Loucy (cell line): ENCODE data around the gene CYSTM1.

Source experiments
- H2AFZ ChIP-seq: fragments of 200-600 bp; sonication (generic); 2 replicates; pipeline ENCODE4 v1.6.0; 2016; ENCODE audit warnings: antibody characterized with exemption, mild to moderate bottlenecking, low read length, moderate library complexity
- H3F3A ChIP-seq: fragments of 200-600 bp; 2 replicates; pipeline ENCODE4 v1.6.0; 2016; ENCODE audit warnings: antibody characterized with exemption, low read depth, mild to moderate bottlenecking
- H3K27me3 ChIP-seq: fragments of 200-600 bp; sonication (generic); 2 replicates; pipeline ENCODE4 v1.6.1; 2014; ENCODE audit warnings: low read length, mild to moderate bottlenecking; ENCODE audit not compliant: insufficient read depth, poor library complexity, severe bottlenecking
- H3K36me3 ChIP-seq: fragments of 200-600 bp; sonication (generic); 2 replicates; pipeline ENCODE4 v1.6.1; 2016; ENCODE audit warnings: low read length; ENCODE audit not compliant: insufficient read depth
- H3K4me1 ChIP-seq: fragments of 200-600 bp; sonication (generic); 2 replicates; pipeline ENCODE4 v1.5.1; 2014; ENCODE audit warnings: low read length, mild to moderate bottlenecking; ENCODE audit not compliant: insufficient read depth, poor library complexity, severe bottlenecking
- H3K4me2 ChIP-seq: fragments of 200-600 bp; sonication (generic); 2 replicates; pipeline ENCODE4 v1.6.0; 2014; ENCODE audit warnings: antibody characterized with exemption, low read length, low read depth, mild to moderate bottlenecking; ENCODE audit not compliant: poor library complexity, severe bottlenecking
- H3K4me3 ChIP-seq: fragments of 200-600 bp; sonication (generic); 2 replicates; pipeline ENCODE4 v1.5.1; 2014; ENCODE audit warnings: low read length, mild to moderate bottlenecking, mixed read lengths; ENCODE audit not compliant: poor library complexity, severe bottlenecking
- H3K79me2 ChIP-seq: fragments of 200-600 bp; sonication (generic); 2 replicates; pipeline ENCODE4 v1.6.1; 2014; ENCODE audit warnings: low read length; ENCODE audit not compliant: insufficient read depth
- H3K9ac ChIP-seq: fragments of 200-600 bp; sonication (generic); 2 replicates; pipeline ENCODE4 v1.6.0; 2014; ENCODE audit warnings: mild to moderate bottlenecking, low read depth, low read length, moderate library complexity; ENCODE audit not compliant: poor library complexity, severe bottlenecking
- H3K9me2 ChIP-seq: fragments of 200-600 bp; sonication (generic); replicated peaks from 2 replicates; pipeline ENCODE4 v1.6.1; 2016; ENCODE audit warnings: low read depth, low read length, mixed read lengths
- H3K9me3 ChIP-seq: fragments of 200-600 bp; sonication (generic); 2 replicates; pipeline ENCODE4 v1.6.1; 2014; ENCODE audit warnings: mild to moderate bottlenecking, antibody characterized with exemption, low read length, low read depth; ENCODE audit not compliant: insufficient read depth
- H4K20me1 ChIP-seq: fragments of 200-600 bp; sonication (generic); 2 replicates; pipeline ENCODE4 v1.6.0; 2014; ENCODE audit warnings: antibody characterized with exemption, low read length, mild to moderate bottlenecking; ENCODE audit not compliant: insufficient read depth, poor library complexity, severe bottlenecking
- EZH2phosphoT487 ChIP-seq: fragments of 200-600 bp; IDR thresholded peaks from 2 replicates; pipeline ENCODE4 v1.6.1; 2018; ENCODE audit warnings: antibody characterized with exemption, mild to moderate bottlenecking, moderate library complexity, borderline replicate concordance
- TF ChIP-seq, protein P1 (sequence below): fragments of 200-600 bp; sonication (generic); conservative IDR thresholded peaks from 2 replicates; pipeline ENCODE4 v1.5.1; 2014; ENCODE audit warnings: mild to moderate bottlenecking, antibody characterized with exemption, low read length

Gene CYSTM1

DNA sequence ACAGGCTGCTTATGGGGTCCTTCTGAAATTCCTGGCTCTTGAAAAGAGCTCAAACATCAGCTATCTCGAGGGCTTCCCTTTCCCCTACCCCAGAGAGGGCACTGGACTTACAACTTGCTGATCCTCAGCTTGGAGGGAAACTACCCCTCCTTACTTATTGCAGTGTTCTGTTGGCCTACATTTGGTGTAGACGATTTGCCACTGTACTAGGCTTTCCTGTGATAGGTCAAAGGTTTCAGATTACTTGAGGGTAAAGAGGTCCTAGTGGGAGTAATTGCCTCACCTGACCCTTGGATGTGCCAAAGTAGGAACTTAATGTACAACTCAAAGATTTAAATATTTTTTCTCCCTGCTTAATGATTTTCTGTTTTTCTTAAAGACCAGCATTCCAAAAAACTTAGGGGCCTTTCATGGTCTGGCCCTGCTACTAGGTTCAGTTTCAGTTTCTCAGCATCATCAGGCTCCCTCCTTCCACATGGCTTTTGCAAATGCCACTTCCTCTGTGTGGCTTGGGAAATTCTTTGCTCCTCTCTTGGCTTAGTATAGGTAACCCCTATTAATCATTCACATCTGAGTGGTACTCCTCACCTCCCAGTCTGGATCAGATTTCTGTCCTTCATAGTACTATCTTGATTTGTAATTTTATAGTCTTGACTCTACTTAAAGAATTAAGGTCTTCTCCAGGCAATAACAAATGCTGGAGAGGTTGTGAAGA is 32.4 kb downstream of the CYSTM1 start:
- Histone ChIP-seq H3K4me2 (no peak overlapping the region), H3K9me3 (no peaks in the 10 kb centered on the region), H3K4me1 (no peaks in the 10 kb centered on the region), H4K20me1 (no peaks in the 10 kb centered on the region), H3F3A (no peaks in the 10 kb centered on the region), H3K36me3 (no peaks in the 10 kb centered on the region), H3K4me3 (no peak overlapping the region), H3K9ac (no peak overlapping the region), H3K79me2 (no peaks in the 10 kb centered on the region), H2AFZ (no peak overlapping the region), H3K9me2 (no peaks in the 10 kb centered on the region), H3K27me3 (no peaks in the 10 kb centered on the region)
- TF ChIP-seq, protein P1, sequence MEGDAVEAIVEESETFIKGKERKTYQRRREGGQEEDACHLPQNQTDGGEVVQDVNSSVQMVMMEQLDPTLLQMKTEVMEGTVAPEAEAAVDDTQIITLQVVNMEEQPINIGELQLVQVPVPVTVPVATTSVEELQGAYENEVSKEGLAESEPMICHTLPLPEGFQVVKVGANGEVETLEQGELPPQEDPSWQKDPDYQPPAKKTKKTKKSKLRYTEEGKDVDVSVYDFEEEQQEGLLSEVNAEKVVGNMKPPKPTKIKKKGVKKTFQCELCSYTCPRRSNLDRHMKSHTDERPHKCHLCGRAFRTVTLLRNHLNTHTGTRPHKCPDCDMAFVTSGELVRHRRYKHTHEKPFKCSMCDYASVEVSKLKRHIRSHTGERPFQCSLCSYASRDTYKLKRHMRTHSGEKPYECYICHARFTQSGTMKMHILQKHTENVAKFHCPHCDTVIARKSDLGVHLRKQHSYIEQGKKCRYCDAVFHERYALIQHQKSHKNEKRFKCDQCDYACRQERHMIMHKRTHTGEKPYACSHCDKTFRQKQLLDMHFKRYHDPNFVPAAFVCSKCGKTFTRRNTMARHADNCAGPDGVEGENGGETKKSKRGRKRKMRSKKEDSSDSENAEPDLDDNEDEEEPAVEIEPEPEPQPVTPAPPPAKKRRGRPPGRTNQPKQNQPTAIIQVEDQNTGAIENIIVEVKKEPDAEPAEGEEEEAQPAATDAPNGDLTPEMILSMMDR, result no peak
- TF ChIP-seq EZH2phosphoT487, result no peak

DNA sequence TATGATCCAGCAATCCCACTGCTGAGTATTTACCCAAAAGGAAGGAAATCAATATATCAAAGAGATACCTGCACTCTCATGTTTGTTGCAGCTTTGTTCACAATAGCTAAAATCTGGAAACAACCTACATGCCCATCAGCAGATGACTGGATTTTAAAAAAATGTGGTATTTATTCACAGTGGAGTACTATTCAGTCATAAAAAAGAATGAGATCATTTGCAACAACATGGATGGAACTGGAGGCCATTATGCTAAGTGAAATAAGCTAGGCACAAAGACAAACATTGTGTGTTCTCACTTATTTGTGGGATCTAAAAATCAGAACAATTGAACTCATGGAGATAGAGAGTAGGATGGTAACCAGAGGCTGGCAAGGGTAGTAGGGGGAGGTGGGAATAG is 33.1 kb downstream of the CYSTM1 start:
- Histone ChIP-seq H3K4me2 (no peak overlapping the region), H3K79me2 (no peaks in the 10 kb centered on the region), H3F3A (no peaks in the 10 kb centered on the region), H4K20me1 (no peaks in the 10 kb centered on the region), H3K4me3 (no peak overlapping the region), H3K9me2 (no peaks in the 10 kb centered on the region), H3K27me3 (no peaks in the 10 kb centered on the region), H3K9ac (no peak overlapping the region), H3K9me3 (no peaks in the 10 kb centered on the region), H2AFZ (no peak overlapping the region), H3K36me3 (no peaks in the 10 kb centered on the region), H3K4me1 (no peaks in the 10 kb centered on the region)
- no peak for TF ChIP-seq EZH2phosphoT487
- TF ChIP-seq, protein P1, result no peak

GRCh38 chr5:140213370-140213983 is 38.5 kb downstream of the CYSTM1 start:
- Histone ChIP-seq H3K79me2 (no peaks in the 10 kb centered on the region), H2AFZ (no peak overlapping the region), H3K36me3 (no peaks in the 10 kb centered on the region), H3F3A (no peaks in the 10 kb centered on the region), H3K9ac (no peak overlapping the region), H4K20me1 (no peaks in the 10 kb centered on the region), H3K27me3 (no peaks in the 10 kb centered on the region), H3K4me2 (no peak overlapping the region), H3K4me1 (peaks cover 12% of the 10 kb centered on the region), H3K9me3 (no peaks in the 10 kb centered on the region), H3K4me3 (no peak overlapping the region), H3K9me2 (no peaks in the 10 kb centered on the region)
- no peak for TF ChIP-seq EZH2phosphoT487
- TF ChIP-seq, protein P1, result no peak
